K562 (cell line): ENCODE measurements around the gene ZNF284. TPM values are rescaled to one million over a fixed set of nuclear protein-coding genes. Genes with fewer than 3 reads are reported as not detected.

Experiments
- ATAC-seq: fragments of 200-7000 bp; cut with Tn5 transposase; 3 replicates; pipeline ENCODE4 v1.9.1; 2020; ENCODE audit warnings: moderate library complexity
- BruUV-seq: library from RNA; stranded (reverse); fragments of 400-500 nt; replicated peaks from 2 replicates; lab custom pipeline; 2021; lab: Mats Ljungman, UMichigan
- CTCF ChIA-PET: fragments of 300-600 bp; formaldehyde crosslinking; extraction: SDS; loops from one replicate; lab custom pipeline; 2021; ENCODE audit warnings: low intra/inter-chr PET ratio; lab: Yijun Ruan, JAX
- POLR2A ChIA-PET: fragments of 300-600, 350-650 bp; sonication (Branson Sonifier 250); formaldehyde crosslinking; extraction: SDS; loops from one replicate; lab custom pipeline; 2021; ENCODE audit warnings: antibody characterized with exemption, inconsistent platforms; lab: Yijun Ruan, JAX
- DNase-seq, 4 experiments: peaks; one replicate each; pipeline versions ENCODE4 v3.0.0 to v3.0.0-alpha.2; 2011 to 2018; ENCODE audit warnings: low spot score in 3 of 4, mixed read lengths in 3 of 4; ENCODE audit errors: extremely low read depth in 1 of 4
- FAIRE-seq: peaks from 2 replicates; lab custom pipeline; 2011; peaks lifted over from hg19 to GRCh38; lab: Jason Lieb, UNC
- H2AFZ ChIP-seq: 2 replicates; pipeline ENCODE4 v1.6.0; 2011; ENCODE audit warnings: low read depth, low read length, control low read depth, inconsistent platforms
- H3K27ac ChIP-seq: fragments of 200-600 bp; 3 replicates; pipeline ENCODE4 v1.8.0; 2011; ENCODE audit warnings: low read depth, mild to moderate bottlenecking, control low read depth, inconsistent platforms, low read length, moderate library complexity, mixed read lengths; ENCODE audit errors: extremely low read depth
- H3K27me3 ChIP-seq, 2 experiments: fragments of 300-600 bp in 1 of 2; 2 replicates in 1 of 2; 3 replicates in 1 of 2; pipeline versions ENCODE4 v1.6.0 to v1.8.0; 2011; ENCODE audit warnings: inconsistent platforms in 2 of 2, low read length in 2 of 2, mild to moderate bottlenecking in 1 of 2, mixed read lengths in 1 of 2, moderate library complexity in 1 of 2; ENCODE audit not compliant: control insufficient read depth in 2 of 2, insufficient read depth in 2 of 2
- H3K36me3 ChIP-seq: fragments of 300-600 bp; 3 replicates; pipeline ENCODE4 v1.8.0; 2011; ENCODE audit warnings: mild to moderate bottlenecking, low read length, inconsistent platforms; ENCODE audit not compliant: control insufficient read depth, insufficient read depth
- H3K4me1 ChIP-seq, 2 experiments: fragments of 200-600 bp in 1 of 2; replicated peaks in 1 of 2; 2 replicates in 1 of 2; 3 replicates in 1 of 2; pipeline versions ENCODE4 v1.5.1 to v1.8.0; 2011; ENCODE audit warnings: inconsistent platforms in 2 of 2, low read length in 2 of 2, mild to moderate bottlenecking in 1 of 2, mixed read lengths in 1 of 2, moderate library complexity in 1 of 2; ENCODE audit not compliant: control insufficient read depth in 2 of 2, insufficient read depth in 2 of 2
- H3K4me2 ChIP-seq: 2 replicates; pipeline ENCODE4 v1.6.1; 2011; ENCODE audit warnings: low read length, control low read depth, inconsistent platforms, mixed read lengths; ENCODE audit not compliant: insufficient read depth
- H3K4me3 ChIP-seq: fragments of 200-600 bp; sonication (generic), shearing (Covaris generic); 2 replicates; pipeline ENCODE4 v1.5.1; 2016; ENCODE audit warnings: control low read depth, inconsistent platforms
- H3K79me2 ChIP-seq: fragments of 200-600 bp; 3 replicates; pipeline ENCODE4 v1.8.0; 2011; ENCODE audit warnings: low read length, inconsistent platforms; ENCODE audit not compliant: control insufficient read depth, insufficient read depth
- H3K9ac ChIP-seq, 2 experiments: 2 replicates each; pipeline versions ENCODE4 v1.6.0 to v1.6.1; 2011; ENCODE audit warnings: low read depth in 2 of 2, low read length in 2 of 2, control low read depth in 1 of 2, inconsistent platforms in 1 of 2, mild to moderate bottlenecking in 1 of 2, mixed read lengths in 1 of 2; ENCODE audit not compliant: insufficient read depth in 1 of 2
- H3K9me1 ChIP-seq: one replicate; pipeline ENCODE4 v1.6.0; 2011; ENCODE audit warnings: inconsistent platforms, mild to moderate bottlenecking, low read length, moderate library complexity; ENCODE audit not compliant: control insufficient read depth, insufficient read depth
- H3K9me3 ChIP-seq: replicated peaks from 2 replicates; pipeline ENCODE4 v1.5.1; 2011; ENCODE audit warnings: low read depth, low read length, inconsistent platforms; ENCODE audit not compliant: control insufficient read depth, insufficient read depth
- H4K20me1 ChIP-seq: replicated peaks from 2 replicates; pipeline ENCODE4 v1.6.1; 2011; ENCODE audit warnings: low read length, inconsistent platforms, mixed read lengths; ENCODE audit not compliant: control insufficient read depth, insufficient read depth
- CEBPZ ChIP-seq: fragments of 150-350 bp; IDR thresholded peaks from 2 replicates; pipeline ENCODE4 v1.6.1; 2014; ENCODE audit warnings: low read depth, mild to moderate bottlenecking, low read length, borderline replicate concordance
- CTCFL ChIP-seq: IDR thresholded peaks from 2 replicates; pipeline ENCODE4 v1.6.1; 2011; ENCODE audit warnings: borderline replicate concordance, low read depth, mild to moderate bottlenecking, moderate library complexity, low read length; ENCODE audit not compliant: insufficient read depth, poor library complexity, severe bottlenecking
- CXXC5 ChIP-seq: fragments of 250-450 bp; sonication (Bioruptor Pico); IDR thresholded peaks from 2 replicates; pipeline ENCODE4 v1.8.0; 2022; ENCODE audit warnings: inconsistent platforms, mild to moderate bottlenecking, moderate library complexity
- DIDO1 ChIP-seq: fragments of 450-650 bp; IDR thresholded peaks from 2 replicates; pipeline ENCODE4 v1.6.1; 2016; ENCODE audit warnings: low read depth, missing biosample characterization, missing genetic modification characterization
- PHB2 ChIP-seq: fragments of 450-650 bp; IDR thresholded peaks from 2 replicates; pipeline ENCODE4 v1.6.1; 2017; ENCODE audit warnings: low read depth
- STAT5A ChIP-seq: IDR thresholded peaks from 2 replicates; pipeline ENCODE4 v1.6.1; 2012; ENCODE audit warnings: low read length, inconsistent platforms, borderline replicate concordance
- ZBTB7A ChIP-seq: IDR thresholded peaks from 2 replicates; pipeline ENCODE4 v1.6.1; 2011; ENCODE audit warnings: low read depth, mild to moderate bottlenecking, low read length, moderate library complexity, borderline replicate concordance; ENCODE audit not compliant: control insufficient read depth
- ZNF696 ChIP-seq: fragments of 250-450 bp; sonication (Bioruptor Pico); conservative IDR thresholded peaks from 2 replicates; pipeline ENCODE4 v1.4.0; 2020; ENCODE audit warnings: mild to moderate bottlenecking, moderate library complexity
- ZNF75A ChIP-seq: fragments of 450-650 bp; formaldehyde crosslinking; IDR thresholded peaks from 2 replicates; pipeline ENCODE4 v1.4.0; 2020; ENCODE audit warnings: mild to moderate bottlenecking
- WGBS: fragments of 100-300 bp; shearing (Covaris generic); methylation state at CpG from one replicate; pipeline ENCODE4 v1.1.6; 2016; ENCODE audit warnings: low coverage, mixed read lengths; ENCODE audit not compliant: insufficient coverage; ENCODE audit errors: missing lambda C conversion rate; 5-methylcytosine and 5-hydroxymethylcytosine counted together
- in situ Hi-C: fragments of 300-500 bp; cut with MboI; formaldehyde crosslinking; loops from 4 replicates; pipeline ENCODE4 v1.15.0; 2018; ENCODE audit warnings: inconsistent platforms, mixed read lengths
- intact Hi-C: fragments of 100-400 bp; cut with micrococcal nuclease; formaldehyde crosslinking; loops from 2 replicates; pipeline ENCODE4 v1.14.2; 2022
- polyA plus RNA-seq, 8 experiments: library from polyadenylated mRNA; depleted of rRNA in 4 of 8; stranded (reverse) in 5 of 8; unstranded in 3 of 8; fragments of >200 nt; fragmentation: Nextera tagmentation in 2 of 8; fragmentation: Illumina TruSeq in 1 of 8; extraction: Ambion mirVana in 2 of 8; extraction: Trizol in 1 of 8; gene quantifications; 2 replicates each; pipeline versions ENCODE4 v1.2.1 to v1.2.3, GENCODE V29; 2011 to 2014; ENCODE audit warnings: inconsistent platforms in 1 of 8, missing spikeins in 1 of 8
- total RNA-seq, 7 experiments: library from RNA; depleted of rRNA in 6 of 7; stranded (reverse); fragments of >200 nt in 6 of 7; fragmentation: Illumina TruSeq in 2 of 7; extraction: Trizol in 2 of 7; gene quantifications; 2 replicates each; pipeline versions ENCODE4 v1.2.1 to v1.2.3, GENCODE V29; 2011 to 2021; ENCODE audit warnings: low replicate concordance in 1 of 7

Gene ZNF284
- total and polyA plus RNA-seq, 9 of the 15 experiments (the other 6 are each of a cell fraction or from before 2014, with no cell fraction given) = 0.07 to 0.24 (median 0.20) TPM

GRCh38 chr19:44066305-44066704, 5.7 kb upstream of the ZNF284 start:
- Histone ChIP-seq H3K4me1 (no peaks in the 10 kb centered on the region; a peak in 1 of 5 replicates), H3K36me3 (no peaks in the 10 kb centered on the region), H3K79me2 (no peaks in the 10 kb centered on the region), H3K9me3 (peaks cover 4% of the 10 kb centered on the region; the same call in 1 of the 2 replicates), H3K9me1 (no peaks in the 10 kb centered on the region), H3K27me3 (no peaks in the 10 kb centered on the region; a peak in 1 of 5 replicates)
- no peak for FAIRE-seq
- no peak for ATAC-seq
- no TSS peak for BruUV-seq
- DNase-seq = no peak
- CTCF ChIA-PET = no interaction called here
- TF ChIP-seq ZNF75A (CRISPR knock-in tag) (peak; percentile 87), ZNF696 (no peak)
- TF ChIP-seq, all 486 proteins: peak for 1
- in situ Hi-C loops = no loop called here
- Histone ChIP-seq H3K4me3 (no peak overlapping the region), H2AFZ (no peak overlapping the region), H4K20me1 (no peaks in the 10 kb centered on the region), H3K27ac (no peak overlapping the region), H3K9ac (no peak overlapping the region), H3K4me2 (no peak overlapping the region)
- intact Hi-C loops = no loop called here
- POLR2A ChIA-PET = interaction anchor here (0.5 kb wide), 1 partner anchor 43 kb away, joined by 4 read pairs; no protein-coding TSS in a partner anchor
- 2% methylated on average over 3 of the region's 3 CpGs for WGBS

- Histone ChIP-seq H3K9me3 (peaks cover 4% of the 10 kb centered on the region; the same call in 1 of the 2 replicates), H3K9ac (no peak overlapping the region), H2AFZ (no peak overlapping the region), H3K4me3 (no peak overlapping the region), H3K4me2 (no peak overlapping the region), H3K27ac (no peak overlapping the region), H4K20me1 (no peaks in the 10 kb centered on the region), H3K4me1 (peaks cover 0 to 4% of the 10 kb centered on the region in 2 experiments; a peak in 3 of 5 replicates), H3K27me3 (no peaks in the 10 kb centered on the region), H3K36me3 (no peaks in the 10 kb centered on the region), H3K9me1 (no peaks in the 10 kb centered on the region), H3K79me2 (no peaks in the 10 kb centered on the region)
- in situ Hi-C loops = no loop called here
- ATAC-seq (no peak), FAIRE-seq (no peak), DNase-seq (no peak)
- 0% methylated on average over 1 of the region's 1 CpG for WGBS
- CTCF ChIA-PET = no interaction called here
- intact Hi-C loops = no loop called here
- BruUV-seq = no TSS peak
- POLR2A ChIA-PET = interaction anchor here (0.9 kb wide), 1 partner anchor 8 kb away, joined by 3 read pairs; no protein-coding TSS in a partner anchor
- TF ChIP-seq DIDO1 (tag) (no peak), ZBTB7A (no peak), PHB2 (no peak), CEBPZ (no peak), CXXC5 (no peak), CTCFL (no peak), STAT5A (no peak)
Measured at GRCh38 chr19:44069415-44069814, 2.5 kb upstream of the ZNF284 start.
